GM21515 (cell line): ENCODE data around the gene TIMM17B.
A peak's percentile ranks its signal among the peaks of the same experiment; 100 is the strongest.

Source experiments
- ATAC-seq: cut with Tn5 transposase; IDR thresholded peaks from one replicate; pipeline ENCODE4 v1.9.1; 2021; ENCODE audit not compliant: unreplicated experiment

Gene TIMM17B

DNA sequence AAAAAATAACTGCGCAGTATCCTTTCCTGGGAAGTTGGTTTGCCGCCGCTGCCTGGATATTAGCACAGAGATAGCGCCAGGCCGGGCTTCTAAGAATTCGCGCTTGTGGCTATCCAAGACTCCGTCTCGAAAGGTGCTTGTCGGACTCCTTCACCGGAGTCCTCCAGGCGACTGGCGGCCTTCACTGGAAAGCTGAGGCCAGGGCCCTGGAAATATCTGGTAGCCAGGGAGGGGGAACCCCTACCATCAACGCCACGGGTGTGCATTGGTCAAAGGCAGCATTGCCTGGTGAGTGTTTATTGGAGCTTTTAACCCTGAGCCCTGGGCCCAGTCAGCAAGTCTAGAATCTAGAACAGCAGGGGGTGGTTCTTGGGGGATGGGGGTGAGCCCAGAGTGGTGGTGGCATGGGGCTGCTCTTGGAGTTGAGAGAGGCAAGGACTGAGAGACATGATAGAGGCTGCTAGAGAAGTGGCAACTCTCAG, 21.8 kb upstream of the TIMM17B start:
- peak; percentile 17 for ATAC-seq

DNA sequence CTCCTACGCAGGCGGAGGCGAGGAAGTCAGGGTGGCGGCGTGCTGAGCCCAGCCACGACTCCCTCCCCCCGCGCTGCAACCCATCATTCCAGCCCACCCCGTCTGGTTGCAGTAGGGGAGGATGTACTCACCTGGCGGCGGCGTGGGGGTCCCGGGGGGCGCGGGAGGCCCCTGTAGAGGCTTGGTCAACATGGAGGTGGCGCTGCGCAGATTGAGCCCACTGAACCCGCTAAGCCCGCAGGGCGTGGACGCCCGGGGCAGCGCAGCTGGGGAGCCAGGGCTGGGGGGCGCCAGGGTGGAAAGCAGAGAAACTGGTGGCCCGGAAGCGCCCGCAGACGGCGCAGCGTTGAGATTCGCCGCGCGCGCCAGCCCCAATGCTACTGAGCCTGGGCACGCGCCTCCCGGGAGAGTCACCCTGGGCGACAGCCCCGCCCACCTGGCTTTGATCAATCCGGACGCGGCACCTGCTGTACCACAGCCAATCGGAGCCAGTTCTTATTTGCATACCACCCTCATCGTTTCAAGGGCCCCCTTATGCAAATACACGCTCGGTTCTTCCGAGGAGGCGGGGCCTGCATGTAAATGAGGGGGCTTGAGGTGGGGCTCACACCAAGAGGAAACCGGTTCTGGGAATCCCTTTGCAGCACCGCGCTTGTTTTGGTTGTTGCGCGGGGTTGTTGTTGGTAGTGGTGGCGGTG, 21.2 kb upstream of the TIMM17B start, which contains the start of gene PIM2:
PIM2 (minus strand) TSS at position 382 of the 698 bp plus-strand sequence; CDS start at position 192, 190 bp downstream.
- peak; percentile 74 for ATAC-seq

DNA sequence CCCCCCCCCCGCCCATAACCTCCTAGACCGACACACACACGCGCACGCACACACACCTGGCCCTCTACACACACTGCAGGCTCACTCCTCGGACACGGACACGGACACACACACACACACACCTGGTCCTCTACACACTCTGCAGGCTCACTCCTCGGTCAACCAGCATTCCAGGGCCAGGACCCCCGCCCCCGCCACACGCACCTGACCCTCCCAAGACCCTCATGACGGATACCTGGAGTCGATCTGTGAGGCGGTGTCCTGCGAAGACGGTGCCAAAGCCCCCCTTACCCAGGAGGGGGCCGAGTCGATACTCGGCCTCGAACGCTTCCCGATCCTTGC, 20.7 kb upstream of the TIMM17B start:
- no peak for ATAC-seq

DNA sequence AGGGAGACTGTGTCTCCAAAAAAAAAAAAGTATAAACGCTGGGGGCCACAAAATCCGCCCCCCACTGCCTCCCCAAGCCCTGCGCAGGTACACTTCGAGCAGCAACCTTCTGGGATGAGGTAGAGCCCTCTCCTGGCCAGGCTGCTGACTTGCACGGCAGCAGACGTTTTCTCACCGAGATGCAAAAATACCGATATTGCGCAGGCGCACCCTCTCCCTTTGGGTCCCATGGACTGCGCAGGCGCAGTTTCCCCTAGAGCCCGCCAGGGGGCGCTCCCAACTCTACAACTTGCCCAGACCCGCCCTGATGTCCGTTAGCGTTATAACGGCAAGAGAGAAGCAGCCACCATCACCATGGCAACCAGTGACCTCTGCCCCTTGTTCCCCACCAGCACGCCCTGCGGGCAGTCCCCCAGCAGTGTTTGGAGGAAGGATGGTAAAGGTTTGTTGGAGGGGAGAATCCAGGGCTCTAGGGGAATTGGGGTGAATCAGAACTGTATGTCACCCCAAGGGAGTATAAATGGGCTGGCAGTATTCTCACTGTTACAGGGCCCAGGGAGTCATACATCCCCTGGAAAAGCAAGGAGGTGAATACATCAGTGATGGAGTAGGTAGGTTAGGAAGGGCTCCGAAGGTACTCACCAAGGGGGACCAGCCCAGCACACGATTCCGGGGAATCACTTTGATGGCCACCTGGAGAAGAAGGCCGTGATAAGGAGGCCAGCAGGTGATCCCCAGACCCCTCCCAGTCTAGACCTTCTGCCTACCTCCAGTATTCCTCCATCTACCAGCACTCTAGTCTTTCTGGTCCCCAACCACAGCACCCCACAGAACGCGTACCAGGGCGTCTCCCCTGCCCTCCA, 19.8 kb upstream of the TIMM17B start:
- peak; percentile 37 for ATAC-seq

DNA sequence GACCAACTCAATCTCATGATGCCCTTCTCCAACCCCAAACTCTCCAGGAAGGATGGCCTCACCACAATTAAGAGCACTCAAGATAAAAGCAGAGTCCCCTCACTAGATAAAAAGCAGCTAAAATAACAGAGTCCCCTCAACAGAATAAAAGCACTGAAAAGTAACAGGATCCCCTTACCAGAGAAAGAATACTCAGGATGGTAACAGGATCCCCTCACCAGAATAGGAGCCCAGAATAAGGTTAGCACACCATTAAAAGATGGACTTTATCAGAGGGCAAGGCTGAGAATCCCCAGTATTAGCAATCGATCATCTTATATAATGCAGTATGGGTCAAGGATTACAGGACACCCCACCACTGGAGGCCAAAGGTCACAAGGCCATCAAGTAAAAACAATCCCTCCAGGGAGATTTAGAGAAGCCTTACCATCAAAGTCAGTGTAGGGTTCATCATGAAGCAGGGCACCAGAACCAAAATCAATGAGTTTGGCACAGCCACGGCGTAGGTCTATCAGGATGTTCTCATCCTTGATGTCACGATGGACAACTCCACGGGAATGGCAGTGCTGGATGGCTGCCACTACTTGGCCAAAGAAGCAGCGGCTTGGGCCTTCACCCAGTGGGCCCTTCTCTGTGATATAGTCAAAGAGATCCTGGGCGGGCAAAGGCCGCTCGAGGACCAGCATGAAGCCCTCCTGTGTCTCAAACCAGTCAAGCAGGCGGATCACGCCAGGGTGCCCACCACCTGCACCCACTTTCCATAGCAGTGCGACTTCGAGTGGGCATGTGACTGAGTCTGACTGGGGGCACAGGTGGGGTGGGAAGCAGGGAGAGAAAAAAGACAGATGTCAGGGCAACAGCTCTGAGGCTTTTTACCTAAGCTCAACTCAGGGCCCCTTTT, 17.3 kb upstream of the TIMM17B start:
- no peak for ATAC-seq

DNA sequence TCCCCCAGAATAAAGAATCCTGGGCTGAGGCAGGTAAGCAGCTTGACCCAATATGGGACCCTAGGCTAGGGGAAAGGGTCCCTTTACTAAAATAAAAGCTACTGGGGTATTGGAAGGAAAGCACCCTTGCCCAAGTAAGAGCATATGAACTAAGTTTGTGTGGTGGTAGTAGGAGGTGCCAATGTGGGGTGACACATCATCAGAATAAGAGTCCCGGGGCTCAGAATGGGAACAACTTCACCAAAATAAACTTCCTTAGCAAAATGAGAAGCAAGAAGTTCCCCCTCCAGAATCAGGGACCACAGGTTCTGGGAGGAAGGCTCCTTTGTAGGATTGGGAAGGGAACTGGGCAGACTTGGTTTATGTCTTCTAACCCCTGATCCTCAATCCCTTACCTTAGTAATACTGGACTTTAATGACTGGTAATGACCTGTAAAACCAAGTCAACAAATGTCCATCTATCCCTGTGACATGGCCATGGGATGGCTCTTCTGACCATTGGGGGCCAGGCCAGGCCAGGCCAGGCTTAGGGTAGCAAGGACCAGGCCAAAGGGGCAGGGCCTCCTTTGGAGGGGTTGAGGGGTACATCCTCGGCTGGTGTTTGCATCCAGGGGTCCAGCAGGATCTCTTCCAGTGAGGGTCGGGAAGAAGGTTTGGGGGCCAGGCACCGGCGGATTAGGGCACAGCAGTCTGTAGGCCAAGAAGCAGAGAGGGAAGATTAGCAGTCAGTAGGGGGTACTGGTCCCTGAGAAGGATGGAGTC, 16.2 kb upstream of the TIMM17B start:
- ATAC-seq, result no peak

DNA sequence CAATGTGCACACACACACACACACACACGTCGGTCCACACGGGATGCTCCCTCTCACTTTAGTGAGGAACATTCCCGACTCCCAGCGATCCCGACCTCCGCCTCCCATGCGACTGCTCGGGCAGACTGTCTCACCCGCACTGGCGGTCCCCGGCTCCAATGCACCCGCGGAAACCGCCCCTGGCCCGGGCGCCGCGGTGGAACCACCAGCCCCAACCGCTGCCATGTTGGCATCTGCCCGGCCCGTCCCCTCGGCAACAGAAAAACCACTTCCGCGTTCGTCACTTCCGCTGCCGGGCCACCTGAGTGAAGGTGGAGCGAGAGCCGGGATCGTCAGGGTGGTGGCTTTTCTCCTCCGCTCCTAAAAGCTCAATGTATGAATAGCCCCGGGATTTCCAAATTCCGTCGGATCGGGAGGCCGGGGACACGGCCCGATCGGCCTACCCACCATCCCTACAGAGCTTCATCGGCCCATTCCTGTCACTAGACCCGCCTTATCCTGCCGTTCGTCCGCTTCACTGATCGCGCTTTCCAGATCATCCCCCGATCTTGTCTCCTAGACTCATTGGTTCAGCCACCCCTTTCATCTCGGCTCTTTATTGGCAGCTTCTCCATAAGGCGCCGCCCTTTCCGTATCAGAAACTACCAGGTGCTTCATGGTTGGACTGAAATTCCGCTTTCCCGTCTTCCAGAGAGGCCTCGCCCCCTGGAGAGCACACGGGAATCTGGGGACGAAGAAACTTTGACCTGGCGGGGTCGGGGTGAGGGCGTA, 14.0 kb upstream of the TIMM17B start, which contains the start of gene SLC35A2:
SLC35A2 (minus strand) TSS at position 235 of the 771 bp plus-strand sequence; CDS start at position 225, 10 bp downstream.
- ATAC-seq, result peak; percentile 55

DNA sequence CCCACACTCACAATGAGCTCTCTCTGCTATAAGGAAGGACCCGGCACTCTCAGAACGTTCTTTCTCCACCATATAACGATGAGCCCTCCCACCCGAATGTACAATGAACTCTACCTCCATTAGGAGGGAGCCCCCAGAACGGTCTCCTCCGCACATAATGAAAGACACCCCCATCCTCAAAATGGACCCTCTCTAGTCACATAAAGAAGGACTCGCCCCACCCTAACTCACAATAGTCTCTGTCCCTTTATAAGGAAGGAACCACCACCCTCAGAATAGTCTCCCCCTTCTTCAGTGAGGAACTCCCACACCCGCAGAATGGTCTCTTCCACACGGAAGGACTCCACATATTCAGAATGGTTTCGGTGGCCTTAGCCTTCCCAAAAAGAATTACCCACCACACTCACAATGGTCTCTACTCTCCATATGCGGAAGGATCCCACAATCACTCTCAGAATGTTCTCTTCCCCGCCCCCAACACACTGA, 13.4 kb upstream of the TIMM17B start:
- ATAC-seq, result no peak

DNA sequence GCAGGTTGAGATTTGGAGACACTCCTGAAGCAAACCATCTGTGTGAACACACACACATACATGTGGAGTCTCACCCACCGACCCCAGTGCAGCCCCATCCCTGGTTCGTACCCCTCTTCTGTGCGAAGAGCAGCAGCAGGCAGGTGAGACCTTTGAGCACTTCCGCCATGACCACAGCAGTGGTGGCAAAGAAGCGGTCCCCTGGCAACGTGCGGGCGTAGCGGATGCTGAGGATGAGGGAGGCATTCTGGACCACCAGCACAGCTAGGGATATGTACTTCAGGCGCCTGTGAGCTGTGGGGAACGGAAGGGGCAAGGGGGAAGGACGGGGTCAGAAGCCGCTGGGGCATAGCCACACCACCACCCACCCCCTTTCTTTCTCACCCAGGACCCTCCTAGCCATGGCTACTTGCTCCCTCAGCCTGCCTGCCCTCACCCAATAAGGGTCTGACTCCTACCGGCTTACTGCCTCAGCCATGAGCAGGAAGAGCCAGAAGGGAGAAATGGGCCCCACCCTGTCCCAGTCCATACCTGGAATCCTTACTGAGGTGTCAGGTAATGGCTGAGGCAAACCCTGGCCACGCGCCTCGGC, 12.2 kb upstream of the TIMM17B start:
- ATAC-seq, result no peak

DNA sequence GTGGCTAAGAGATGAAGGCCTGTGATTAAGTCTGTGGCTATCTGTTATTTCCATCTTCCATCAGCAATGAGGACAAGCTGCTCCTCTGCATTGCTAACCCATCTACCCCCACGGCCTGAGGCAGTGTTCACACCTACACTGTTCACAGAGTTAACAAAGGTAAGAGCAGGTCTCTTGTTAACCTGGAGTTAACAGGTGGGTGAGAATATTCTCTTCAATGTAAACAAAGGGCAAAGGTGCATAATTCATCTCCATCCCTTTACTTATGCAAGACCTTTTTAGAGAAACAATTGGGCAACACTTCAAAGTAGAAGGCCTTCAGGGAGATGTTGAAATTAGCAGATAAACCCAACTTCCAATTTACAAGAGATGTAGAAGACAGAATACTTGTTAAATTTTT, 11.0 kb upstream of the TIMM17B start:
- ATAC-seq, result no peak

DNA sequence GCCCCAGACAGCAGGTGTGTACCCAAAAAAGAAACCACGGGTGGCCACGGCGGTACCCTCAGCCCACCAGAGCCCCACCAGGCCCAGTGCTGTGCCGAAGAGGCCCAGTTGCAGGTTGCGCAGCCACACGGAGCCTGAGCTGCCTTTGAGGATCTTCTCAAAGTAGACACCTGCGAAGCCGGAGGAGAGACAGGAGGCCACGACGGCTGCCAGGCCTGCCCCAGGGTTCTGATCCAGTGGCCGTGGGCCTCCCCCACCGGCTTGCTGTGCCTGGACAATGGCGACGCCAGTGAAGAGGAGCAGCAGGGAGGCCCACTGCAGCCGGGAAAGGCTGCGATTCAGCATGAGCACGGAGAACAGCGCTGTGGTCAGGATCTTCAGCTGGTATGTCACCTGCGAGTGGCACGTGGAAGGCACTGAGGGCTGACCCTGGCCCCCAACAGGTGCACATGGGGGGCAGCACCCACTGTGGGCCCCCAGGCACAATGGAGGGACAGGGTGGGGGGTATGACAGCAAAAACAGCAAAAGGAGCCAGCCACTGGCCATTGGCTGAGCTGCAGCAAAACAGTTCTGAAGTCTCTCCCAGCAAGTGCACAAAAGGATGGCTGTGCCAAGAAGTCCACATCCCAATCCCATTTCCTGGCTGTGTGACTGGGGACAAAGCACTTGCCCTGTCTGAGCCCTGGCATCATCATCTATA, 7.7 kb upstream of the TIMM17B start:
- no peak for ATAC-seq

DNA sequence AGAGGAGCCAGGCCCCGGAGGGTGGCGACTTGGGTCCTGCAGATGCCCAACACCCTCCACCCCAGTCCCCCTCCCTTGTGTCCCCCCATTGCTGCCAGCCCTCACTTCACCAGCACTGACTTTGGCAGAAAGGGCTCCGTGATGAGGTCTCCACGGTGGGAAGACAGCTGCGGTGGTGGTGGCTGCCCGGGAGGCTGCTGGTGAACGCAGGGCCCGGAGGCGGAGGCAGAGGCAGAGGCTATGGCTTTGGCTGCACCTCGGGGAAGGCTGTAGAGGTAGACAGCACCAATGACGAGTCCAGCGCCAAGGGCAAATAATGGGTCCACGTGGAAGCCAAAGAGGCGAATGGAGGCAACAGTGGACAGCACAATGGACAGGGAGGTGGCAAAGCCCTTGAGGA, 7.1 kb upstream of the TIMM17B start:
- no peak for ATAC-seq

DNA sequence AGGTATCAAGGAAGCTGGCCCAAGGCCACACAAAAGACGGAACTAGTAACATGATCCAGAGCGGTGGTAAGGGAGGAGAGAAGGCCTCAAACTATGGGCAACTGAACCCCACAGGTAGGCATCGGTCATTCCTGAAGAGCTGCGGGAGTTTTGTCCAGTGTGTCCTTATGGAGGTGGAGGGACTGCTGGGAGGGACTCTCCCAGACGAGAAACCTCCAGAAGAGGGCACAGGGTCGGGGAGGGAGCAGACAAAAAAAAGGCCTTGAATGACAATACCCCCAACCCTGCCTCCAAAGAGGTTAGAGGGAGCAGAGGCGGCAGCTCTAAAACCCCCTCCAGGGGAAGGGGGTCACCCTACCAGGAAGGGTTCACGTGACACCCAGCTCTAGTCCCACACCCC, 6.6 kb upstream of the TIMM17B start:
- ATAC-seq, result no peak

DNA sequence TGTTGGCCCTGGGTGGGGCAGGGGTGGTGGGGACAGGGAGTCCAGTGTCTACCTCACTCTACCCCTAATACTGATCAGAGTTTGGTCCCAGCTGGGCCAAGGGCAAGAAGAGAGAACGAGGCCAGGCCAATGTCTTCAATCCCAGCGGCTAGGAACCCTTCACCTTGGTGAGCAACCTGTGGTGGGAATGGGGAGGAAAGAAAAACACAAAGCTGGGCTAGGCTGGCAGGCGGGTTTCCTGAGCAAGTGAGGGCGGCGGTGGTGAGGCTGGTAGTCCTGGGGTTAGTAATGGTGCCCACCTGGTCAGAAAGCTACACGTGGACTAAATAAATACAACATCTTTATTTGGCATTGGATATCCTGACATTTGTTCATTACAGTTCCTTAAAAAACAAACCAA, 5.7 kb upstream of the TIMM17B start:
- ATAC-seq, result no peak

DNA sequence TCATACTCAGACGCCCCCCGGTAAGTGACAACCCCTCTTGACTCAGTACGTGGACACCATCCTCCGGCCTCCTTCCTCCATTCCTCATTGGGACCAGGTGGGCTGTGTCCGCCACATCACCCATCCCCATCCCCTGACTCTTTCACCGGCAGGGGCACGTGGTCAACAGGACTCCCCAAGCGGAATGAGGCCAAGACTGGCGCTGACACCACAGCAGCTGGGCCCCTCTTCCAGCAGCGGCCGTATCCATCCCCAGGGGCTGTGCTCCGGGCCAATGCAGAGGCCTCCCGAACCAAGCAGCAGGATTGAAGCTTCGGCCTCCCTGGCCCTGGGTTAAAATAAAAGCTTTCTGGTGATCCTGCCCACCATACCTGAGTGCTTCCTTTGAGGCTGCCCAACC, 5.2 kb upstream of the TIMM17B start:
- no peak for ATAC-seq

DNA sequence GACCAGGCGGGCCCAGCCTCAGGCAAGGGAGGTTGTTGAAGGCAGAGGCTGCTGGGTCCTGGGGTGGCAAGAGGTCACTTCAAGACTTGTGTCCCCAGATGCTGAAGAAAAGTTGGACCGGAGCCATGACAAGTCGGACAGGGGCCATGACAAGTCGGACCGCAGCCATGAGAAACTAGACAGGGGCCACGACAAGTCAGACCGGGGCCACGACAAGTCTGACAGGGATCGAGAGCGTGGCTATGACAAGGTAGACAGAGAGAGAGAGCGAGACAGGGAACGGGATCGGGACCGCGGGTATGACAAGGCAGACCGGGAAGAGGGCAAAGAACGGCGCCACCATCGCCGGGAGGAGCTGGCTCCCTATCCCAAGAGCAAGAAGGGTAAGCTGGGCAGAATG, 4.6 kb upstream of the TIMM17B start:
- ATAC-seq, result no peak

DNA sequence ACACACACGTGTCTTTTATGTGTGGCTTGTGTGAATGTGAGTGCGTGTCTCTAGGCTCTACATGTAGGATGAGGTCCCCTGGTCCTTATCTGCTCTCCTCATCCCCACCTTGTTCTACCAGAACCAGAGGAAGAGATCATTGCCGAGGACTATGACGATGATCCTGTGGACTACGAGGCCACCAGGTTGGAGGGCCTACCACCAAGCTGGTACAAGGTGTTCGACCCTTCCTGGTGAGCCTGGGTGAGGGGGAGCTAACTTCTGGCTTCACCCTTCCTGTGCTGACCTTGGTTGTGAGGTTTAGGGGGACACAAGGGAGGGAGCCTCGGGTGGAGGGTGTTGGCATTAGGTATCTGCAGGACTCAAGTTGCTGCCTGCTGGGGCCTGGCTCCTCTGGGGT, 3.5 kb upstream of the TIMM17B start:
- ATAC-seq, result no peak

DNA sequence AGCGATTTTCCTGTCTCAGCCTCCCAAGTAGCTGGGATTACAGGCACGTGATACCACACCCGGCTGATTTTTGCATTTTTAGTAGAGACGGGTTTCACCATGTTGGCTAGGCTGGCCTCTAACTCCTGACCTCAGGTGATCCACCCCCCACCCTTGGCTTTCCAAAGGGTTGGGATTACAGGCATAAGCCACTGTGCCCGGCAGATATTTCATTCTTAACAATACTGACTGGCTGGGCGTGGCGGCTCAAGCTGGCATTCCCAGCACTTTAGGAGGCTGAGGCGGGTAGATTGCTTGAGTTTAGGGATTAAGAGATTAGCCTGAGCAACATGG, 1.5 kb upstream of the TIMM17B start:
- no peak for ATAC-seq
